HepG2 (cell line): Measurements from ENCODE around the gene TBC1D20. TPM values are rescaled to one million over a fixed set of nuclear protein-coding genes. Genes with fewer than 3 reads are reported as not detected.

Experiments used
- BCL6 ChIP-seq: IDR thresholded peaks from 2 replicates; pipeline ENCODE4 v1.6.1; 2016; ENCODE audit warnings: missing genetic modification reagents, missing compliant biosample characterization
- CAMTA2 ChIP-seq: sonication (generic); formaldehyde crosslinking; IDR thresholded peaks from 2 replicates; pipeline ENCODE4 v1.4.0; 2020; ENCODE audit warnings: mild to moderate bottlenecking, missing genetic modification reagents, borderline replicate concordance
- EP300 ChIP-seq, 3 experiments: sonication (generic) in 1 of 3; formaldehyde crosslinking in 1 of 3; IDR thresholded peaks; 2 replicates each; pipeline versions ENCODE4 v1.5.1 to v1.6.1; 2011 to 2020; ENCODE audit warnings: low read depth in 2 of 3, low read length in 2 of 3, borderline replicate concordance in 1 of 3, improper control_type of control experiment in 1 of 3, mild to moderate bottlenecking in 1 of 3, missing genetic modification reagents in 1 of 3, moderate library complexity in 1 of 3
- EZH2 ChIP-seq: conservative IDR thresholded peaks from 2 replicates; pipeline ENCODE4 v1.6.1; 2012; ENCODE audit warnings: mild to moderate bottlenecking, low read depth, low read length, moderate library complexity
- FOXC1 ChIP-seq: sonication (generic); formaldehyde crosslinking; IDR thresholded peaks from 2 replicates; pipeline ENCODE4 v1.8.0; 2022; ENCODE audit warnings: mild to moderate bottlenecking, missing genetic modification reagents, borderline replicate concordance
- FOXK1 ChIP-seq: sonication (generic); formaldehyde crosslinking; IDR thresholded peaks from 2 replicates; pipeline ENCODE4 v1.4.0; 2020; ENCODE audit warnings: low read depth, missing genetic modification reagents, borderline replicate concordance
- HES4 ChIP-seq: sonication (generic); formaldehyde crosslinking; IDR thresholded peaks from 2 replicates; pipeline ENCODE4 v1.9.0; 2021; ENCODE audit warnings: mild to moderate bottlenecking, missing genetic modification reagents, borderline replicate concordance
- MAFK ChIP-seq, 2 experiments: IDR thresholded peaks in 1 of 2; conservative IDR thresholded peaks in 1 of 2; 2 replicates each; pipeline ENCODE4 v1.6.1; 2011; ENCODE audit warnings: improper control_type of control experiment in 2 of 2, low read length in 2 of 2
- MEF2D ChIP-seq: sonication (generic); formaldehyde crosslinking; IDR thresholded peaks from 2 replicates; pipeline ENCODE4 v1.5.1; 2020; ENCODE audit warnings: mild to moderate bottlenecking, missing genetic modification reagents
- NKX3-1 ChIP-seq: sonication (generic); formaldehyde crosslinking; IDR thresholded peaks from 2 replicates; pipeline ENCODE4 v1.5.0; 2020; ENCODE audit warnings: missing genetic modification reagents
- POLR2A ChIP-seq, 2 experiments: IDR thresholded peaks; 2 replicates each; pipeline ENCODE4 v1.6.1; 2011; ENCODE audit warnings: low read depth in 2 of 2, low read length in 2 of 2, mild to moderate bottlenecking in 1 of 2, moderate library complexity in 1 of 2; ENCODE audit not compliant: insufficient read depth in 1 of 2
- RAD21 ChIP-seq: fragments of 450-650 bp; formaldehyde crosslinking; IDR thresholded peaks from 2 replicates; pipeline ENCODE4 v1.5.0; 2020; ENCODE audit warnings: mild to moderate bottlenecking
- RXRA ChIP-seq: sonication (generic); formaldehyde crosslinking; IDR thresholded peaks from 2 replicates; pipeline ENCODE4 v1.5.1; 2020; ENCODE audit warnings: missing genetic modification reagents
- SNRNP70 ChIP-seq: fragments of 200-400 bp; formaldehyde crosslinking; IDR thresholded peaks from 2 replicates; pipeline ENCODE4 v1.6.1; 2017; ENCODE audit warnings: mild to moderate bottlenecking, low read depth, low read length, moderate library complexity
- THYN1 ChIP-seq: sonication (generic); formaldehyde crosslinking; IDR thresholded peaks from 2 replicates; pipeline ENCODE4 v1.8.1; 2023; ENCODE audit warnings: low read depth, mild to moderate bottlenecking, moderate library complexity, missing genetic modification reagents, borderline replicate concordance
- YEATS2 ChIP-seq: sonication (generic); formaldehyde crosslinking; IDR thresholded peaks from 2 replicates; pipeline ENCODE4 v1.4.0; 2020; ENCODE audit warnings: missing genetic modification reagents, borderline replicate concordance
- ZNF101 ChIP-seq: sonication (generic); formaldehyde crosslinking; IDR thresholded peaks from 2 replicates; pipeline ENCODE4 v1.4.0; 2020; ENCODE audit warnings: mild to moderate bottlenecking, low read depth, missing genetic modification reagents, borderline replicate concordance
- ZNF674 ChIP-seq: sonication (generic); formaldehyde crosslinking; IDR thresholded peaks from 2 replicates; pipeline ENCODE4 v1.5.0; 2020; ENCODE audit warnings: low read depth, mild to moderate bottlenecking, missing genetic modification reagents
- ZNF713 ChIP-seq: sonication (generic); formaldehyde crosslinking; IDR thresholded peaks from 2 replicates; pipeline ENCODE4 v1.4.0; 2020; ENCODE audit warnings: mild to moderate bottlenecking, missing genetic modification reagents
- ZNF850 ChIP-seq: sonication (generic); formaldehyde crosslinking; conservative IDR thresholded peaks from 2 replicates; pipeline ENCODE4 v1.9.0; 2021; ENCODE audit warnings: mild to moderate bottlenecking, missing genetic modification reagents
- polyA plus RNA-seq, 8 experiments: library from polyadenylated mRNA; depleted of rRNA in 3 of 8; stranded (reverse) in 7 of 8; unstranded in 1 of 8; fragments of >200 nt; fragmentation: Illumina TruSeq in 4 of 8; extraction: Trizol in 4 of 8; gene quantifications; 2 replicates each; pipeline versions ENCODE4 v1.2.1 to v1.2.3, GENCODE V29; 2011 to 2016; ENCODE audit warnings: low read depth in 4 of 8, missing spikeins in 1 of 8, mixed read lengths in 1 of 8; ENCODE audit not compliant: insufficient read depth in 1 of 8
- total RNA-seq, 5 experiments: library from RNA; depleted of rRNA; stranded (reverse); fragments of >200 nt; fragmentation: Illumina TruSeq; extraction: Trizol; gene quantifications; 2 replicates each; pipeline ENCODE4 v1.2.3, GENCODE V29; 2016; ENCODE audit warnings: low read depth in 1 of 5
- TF ChIP-seq, protein P1 (sequence below): sonication (generic); formaldehyde crosslinking; IDR thresholded peaks from 2 replicates; pipeline ENCODE4 v1.5.0; 2020; ENCODE audit warnings: mild to moderate bottlenecking, low read depth, missing genetic modification reagents, borderline replicate concordance
- TF ChIP-seq, protein P2 (sequence below): sonication (generic); formaldehyde crosslinking; IDR thresholded peaks from 2 replicates; pipeline ENCODE4 v1.4.0; 2020; ENCODE audit warnings: mild to moderate bottlenecking, missing genetic modification reagents
- TF ChIP-seq, protein P3 (sequence below): sonication (generic); formaldehyde crosslinking; IDR thresholded peaks from 2 replicates; pipeline ENCODE4 v1.4.0; 2020; ENCODE audit warnings: missing genetic modification reagents
- TF ChIP-seq, protein P4 (sequence below): sonication (generic); formaldehyde crosslinking; IDR thresholded peaks from 2 replicates; pipeline ENCODE4 v1.5.1; 2020; ENCODE audit warnings: missing genetic modification reagents, mild to moderate bottlenecking, borderline replicate concordance

Gene TBC1D20
- total and polyA plus RNA-seq, 2 of the 13 experiments (the other 11 are each of a cell fraction or from before 2014, with no cell fraction given): 36.6 to 47.1 TPM

DNA sequence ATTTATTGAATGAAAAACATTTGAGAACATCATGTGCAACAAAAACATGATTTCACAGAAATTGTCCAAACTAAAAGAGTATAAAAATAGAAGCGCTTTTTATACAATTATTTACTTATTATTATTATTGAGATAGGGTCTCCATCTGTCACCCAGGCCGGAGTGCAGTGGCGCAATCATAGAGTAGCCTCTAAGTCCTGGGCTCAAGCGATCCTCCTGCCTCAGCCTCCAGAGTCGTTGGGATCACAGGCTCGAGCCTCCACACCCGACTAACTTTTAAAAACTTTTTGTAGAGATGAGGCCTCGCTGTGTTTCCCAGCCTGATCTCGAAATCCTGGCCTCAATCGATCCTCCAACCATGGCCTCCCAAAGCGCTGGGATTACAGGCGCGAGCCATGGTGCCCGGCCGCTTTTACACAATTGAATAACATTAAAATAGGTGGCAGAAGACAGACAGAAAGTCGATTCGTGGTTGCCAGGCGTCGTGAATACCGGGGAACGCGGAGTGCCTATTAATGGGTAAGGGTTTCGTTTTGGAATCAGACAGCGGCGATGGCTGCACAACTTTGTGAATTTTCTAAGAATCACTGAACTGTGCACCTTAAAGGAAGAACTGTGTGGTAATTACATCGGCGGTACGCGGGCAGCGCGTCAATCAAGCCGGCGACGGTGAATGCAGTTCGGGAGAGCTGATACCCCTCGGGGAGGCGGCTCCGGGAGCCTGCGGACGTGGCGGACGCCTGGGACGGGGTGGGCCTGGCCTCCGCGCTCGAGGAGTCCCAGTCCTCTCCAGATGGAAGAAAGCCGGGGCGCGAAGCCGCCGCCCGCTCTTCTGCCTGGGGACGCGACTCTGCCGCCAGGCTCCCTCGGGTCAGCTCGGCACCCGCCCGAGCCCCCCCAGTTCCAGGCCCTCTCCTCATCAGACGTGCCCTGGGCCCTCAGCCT, 807 bp downstream of the TBC1D20 start (continued):
- TF ChIP-seq RXRA (CRISPR knock-in tag) (peak; percentile 67), THYN1 (CRISPR knock-in tag) (no peak), CAMTA2 (CRISPR knock-in tag) (peak; percentile 89), EZH2 (no peak), BCL6 (0 out of 2 replicates have a peak, but pooled peaks have one; percentile 1), FOXK1 (no peak), MEF2D (no peak), FOXC1 (CRISPR knock-in tag) (no peak), MAFK (conservative IDR thresholded peaks at IDR 0.05 in 1 of 2, IDR thresholded peaks at IDR 0.05 in 1 of 2; ENCODE audit: low read length in 2 of 2) (no peak), SNRNP70 (no peak), HES4 (CRISPR knock-in tag) (no peak), ZNF850 (CRISPR knock-in tag) (no peak), POLR2A (IDR thresholded peaks at IDR 0.05; ENCODE audit: insufficient read depth in 1 of 2, low read depth in 2 of 2, low read length in 2 of 2) (no peak; a peak in 1 of 4 replicates), EP300 (IDR thresholded peaks at IDR 0.05; ENCODE audit: low read depth in 2 of 2, low read length in 2 of 2) (no peak), EP300 (CRISPR knock-in tag; IDR thresholded peaks at IDR 0.05; ENCODE audit: borderline replicate concordance) (no peak), ZNF674 (CRISPR knock-in tag) (no peak), ZNF713 (CRISPR knock-in tag) (no peak), RAD21 (CRISPR knock-in tag) (no peak; the same call in 1 of the 2 replicates), NKX3-1 (no peak; the same call in 1 of the 2 replicates), YEATS2 (CRISPR knock-in tag) (no peak), ZNF101 (CRISPR knock-in tag) (no peak)
- TF ChIP-seq, protein P1, sequence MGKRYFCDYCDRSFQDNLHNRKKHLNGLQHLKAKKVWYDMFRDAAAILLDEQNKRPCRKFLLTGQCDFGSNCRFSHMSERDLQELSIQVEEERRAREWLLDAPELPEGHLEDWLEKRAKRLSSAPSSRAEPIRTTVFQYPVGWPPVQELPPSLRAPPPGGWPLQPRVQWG (CRISPR knock-in tag): no peak
- TF ChIP-seq, protein P2, sequence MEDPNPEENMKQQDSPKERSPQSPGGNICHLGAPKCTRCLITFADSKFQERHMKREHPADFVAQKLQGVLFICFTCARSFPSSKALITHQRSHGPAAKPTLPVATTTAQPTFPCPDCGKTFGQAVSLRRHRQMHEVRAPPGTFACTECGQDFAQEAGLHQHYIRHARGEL (CRISPR knock-in tag): no peak
- TF ChIP-seq, protein P3, sequence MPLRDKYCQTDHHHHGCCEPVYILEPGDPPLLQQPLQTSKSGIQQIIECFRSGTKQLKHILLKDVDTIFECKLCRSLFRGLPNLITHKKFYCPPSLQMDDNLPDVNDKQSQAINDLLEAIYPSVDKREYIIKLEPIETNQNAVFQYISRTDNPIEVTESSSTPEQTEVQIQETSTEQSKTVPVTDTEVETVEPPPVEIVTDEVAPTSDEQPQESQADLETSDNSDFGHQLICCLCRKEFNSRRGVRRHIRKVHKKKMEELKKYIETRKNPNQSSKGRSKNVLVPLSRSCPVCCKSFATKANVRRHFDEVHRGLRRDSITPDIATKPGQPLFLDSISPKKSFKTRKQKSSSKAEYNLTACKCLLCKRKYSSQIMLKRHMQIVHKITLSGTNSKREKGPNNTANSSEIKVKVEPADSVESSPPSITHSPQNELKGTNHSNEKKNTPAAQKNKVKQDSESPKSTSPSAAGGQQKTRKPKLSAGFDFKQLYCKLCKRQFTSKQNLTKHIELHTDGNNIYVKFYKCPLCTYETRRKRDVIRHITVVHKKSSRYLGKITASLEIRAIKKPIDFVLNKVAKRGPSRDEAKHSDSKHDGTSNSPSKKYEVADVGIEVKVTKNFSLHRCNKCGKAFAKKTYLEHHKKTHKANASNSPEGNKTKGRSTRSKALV: no peak
- TF ChIP-seq, protein P4, sequence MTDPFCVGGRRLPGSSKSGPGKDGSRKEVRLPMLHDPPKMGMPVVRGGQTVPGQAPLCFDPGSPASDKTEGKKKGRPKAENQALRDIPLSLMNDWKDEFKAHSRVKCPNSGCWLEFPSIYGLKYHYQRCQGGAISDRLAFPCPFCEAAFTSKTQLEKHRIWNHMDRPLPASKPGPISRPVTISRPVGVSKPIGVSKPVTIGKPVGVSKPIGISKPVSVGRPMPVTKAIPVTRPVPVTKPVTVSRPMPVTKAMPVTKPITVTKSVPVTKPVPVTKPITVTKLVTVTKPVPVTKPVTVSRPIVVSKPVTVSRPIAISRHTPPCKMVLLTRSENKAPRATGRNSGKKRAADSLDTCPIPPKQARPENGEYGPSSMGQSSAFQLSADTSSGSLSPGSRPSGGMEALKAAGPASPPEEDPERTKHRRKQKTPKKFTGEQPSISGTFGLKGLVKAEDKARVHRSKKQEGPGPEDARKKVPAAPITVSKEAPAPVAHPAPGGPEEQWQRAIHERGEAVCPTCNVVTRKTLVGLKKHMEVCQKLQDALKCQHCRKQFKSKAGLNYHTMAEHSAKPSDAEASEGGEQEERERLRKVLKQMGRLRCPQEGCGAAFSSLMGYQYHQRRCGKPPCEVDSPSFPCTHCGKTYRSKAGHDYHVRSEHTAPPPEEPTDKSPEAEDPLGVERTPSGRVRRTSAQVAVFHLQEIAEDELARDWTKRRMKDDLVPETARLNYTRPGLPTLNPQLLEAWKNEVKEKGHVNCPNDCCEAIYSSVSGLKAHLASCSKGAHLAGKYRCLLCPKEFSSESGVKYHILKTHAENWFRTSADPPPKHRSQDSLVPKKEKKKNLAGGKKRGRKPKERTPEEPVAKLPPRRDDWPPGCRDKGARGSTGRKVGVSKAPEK (CRISPR knock-in tag): no peak
